GM08714 (cell line): ENCODE results near the gene DLGAP4.
"Not testable (repeated sequence)": the region's sequence is repeated elsewhere in the genome, so short reads cannot be mapped to it uniquely, and the experiment has no call there.

ENCODE experiments used
- H3K4me3 ChIP-seq: fragments of 200-500 bp; sonication (Bioruptor generic); 2 replicates; pipeline ENCODE4 v1.5.1; 2014; ENCODE audit warnings: mild to moderate bottlenecking, low read length, inconsistent platforms
- ZNF274 ChIP-seq: IDR thresholded peaks from 2 replicates; pipeline ENCODE4 v1.6.1; 2012; ENCODE audit warnings: mild to moderate bottlenecking, low read depth, low read length

Gene DLGAP4

DNA sequence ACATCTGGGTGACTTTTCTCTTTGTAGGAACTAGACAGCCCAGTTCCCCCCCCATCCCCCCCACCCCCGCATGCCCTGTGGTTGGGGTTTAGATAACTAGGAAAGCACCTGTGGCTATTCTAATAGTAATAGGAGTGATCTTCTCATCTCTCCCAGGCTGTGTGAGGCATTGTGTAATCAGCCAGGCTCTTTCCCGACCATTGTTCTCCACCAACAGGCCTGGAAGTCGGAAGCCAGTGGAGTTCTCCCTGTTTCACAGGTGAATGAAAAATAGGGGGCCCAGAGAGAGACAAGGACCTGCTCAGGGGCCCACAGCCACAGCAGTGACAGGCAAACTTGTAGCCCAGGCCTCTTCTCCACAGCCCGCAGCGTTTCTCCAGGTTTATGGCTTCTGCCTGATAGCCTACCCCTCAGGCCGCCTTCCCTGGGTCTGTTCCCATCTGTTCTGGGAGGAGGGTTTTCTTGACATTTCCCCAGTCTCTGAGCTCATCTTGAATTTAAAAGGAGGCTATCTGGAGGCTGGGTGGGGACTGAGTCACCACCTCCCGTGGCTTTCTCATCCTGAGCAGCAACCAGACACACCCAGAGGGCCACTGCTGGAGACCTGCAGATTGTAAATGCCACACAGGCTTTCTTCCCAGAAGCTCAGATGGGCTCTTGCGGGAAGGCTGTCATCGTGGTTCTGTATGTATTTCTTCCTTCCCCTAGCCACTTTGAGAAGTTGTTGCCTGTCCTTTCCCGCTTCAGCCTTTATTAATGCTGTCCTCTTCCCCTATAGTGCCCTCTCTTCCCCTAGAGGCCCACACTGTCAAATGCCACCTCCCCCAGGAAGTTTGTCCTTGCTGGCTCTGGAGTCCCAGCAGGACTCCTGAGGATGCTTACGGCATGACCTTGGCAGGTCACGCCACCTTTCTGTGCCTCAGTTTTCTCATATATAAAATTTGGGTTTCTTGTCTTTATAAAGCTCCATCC, 159.3 kb downstream of the DLGAP4 start:
- no peak for TF ChIP-seq ZNF274
- H3K4me3 ChIP-seq = no peak overlapping the region; the same call in 1 of the 2 replicates

DNA sequence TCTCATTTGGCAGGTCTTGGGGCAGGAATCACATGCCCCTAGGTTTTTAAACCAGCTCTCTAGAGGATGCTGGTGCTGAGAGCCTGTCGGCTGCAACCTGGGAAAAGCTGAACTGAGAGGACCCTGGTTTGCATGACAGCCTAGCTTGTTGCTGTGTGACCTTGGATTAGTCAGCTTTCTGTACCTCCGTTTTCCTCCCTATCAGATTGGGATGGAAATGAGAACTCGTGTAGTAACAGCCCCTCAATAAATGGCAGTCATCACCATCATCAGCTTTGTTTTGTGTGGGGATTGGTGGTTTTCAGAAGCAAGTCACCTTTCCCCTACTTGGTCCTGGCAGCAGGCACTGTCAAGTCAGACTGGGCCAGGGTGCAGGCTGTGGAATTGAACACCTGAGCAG, 159.9 kb downstream of the DLGAP4 start:
- H3K4me3 ChIP-seq = no peak overlapping the region
- no peak for TF ChIP-seq ZNF274

DNA sequence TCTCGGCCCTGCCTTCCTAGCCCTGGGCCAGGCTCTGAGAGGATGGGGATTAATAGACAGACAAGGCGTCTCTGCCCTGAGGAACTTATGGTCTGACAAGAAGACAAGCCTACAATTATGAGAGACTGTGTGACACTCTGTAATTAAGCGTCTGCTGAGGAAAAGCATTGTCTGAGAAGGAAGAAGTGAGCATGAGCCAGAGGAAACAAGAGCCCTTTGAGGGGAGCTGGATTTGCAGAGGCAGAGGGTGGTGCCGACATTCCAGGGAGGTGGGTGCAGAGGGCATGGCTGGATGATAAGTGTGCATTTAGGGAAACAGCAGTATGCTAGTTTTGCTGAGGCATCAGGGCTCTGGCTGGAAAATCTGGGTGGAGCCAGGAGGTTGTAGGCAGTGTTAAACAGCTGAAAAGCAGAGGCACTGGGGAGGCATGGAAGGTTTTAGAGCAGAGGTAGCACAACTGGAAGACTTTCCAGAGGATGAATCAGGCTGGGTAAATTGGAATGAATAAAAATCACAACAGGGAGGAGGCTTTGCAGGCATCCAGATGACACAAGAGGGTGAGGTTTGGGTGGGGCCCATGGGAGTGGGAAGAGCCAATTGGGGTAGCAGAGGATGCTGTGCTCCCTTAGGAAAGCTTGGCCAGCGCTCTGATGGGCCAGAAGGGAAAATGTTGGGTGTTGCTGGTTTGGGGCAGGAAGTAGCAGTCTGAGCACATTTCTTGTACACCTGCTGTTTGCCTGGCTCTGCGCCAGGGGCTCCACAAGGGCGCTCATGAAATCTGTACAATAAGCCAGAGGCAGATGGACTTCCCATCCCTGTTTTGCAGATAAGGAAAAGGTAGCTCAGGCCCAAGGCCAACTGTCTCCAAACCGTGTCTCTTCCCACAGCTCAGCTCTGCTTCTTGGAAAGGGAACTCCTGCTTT, 161.2 kb downstream of the DLGAP4 start:
- H3K4me3 ChIP-seq = no peak overlapping the region
- no peak for TF ChIP-seq ZNF274

DNA sequence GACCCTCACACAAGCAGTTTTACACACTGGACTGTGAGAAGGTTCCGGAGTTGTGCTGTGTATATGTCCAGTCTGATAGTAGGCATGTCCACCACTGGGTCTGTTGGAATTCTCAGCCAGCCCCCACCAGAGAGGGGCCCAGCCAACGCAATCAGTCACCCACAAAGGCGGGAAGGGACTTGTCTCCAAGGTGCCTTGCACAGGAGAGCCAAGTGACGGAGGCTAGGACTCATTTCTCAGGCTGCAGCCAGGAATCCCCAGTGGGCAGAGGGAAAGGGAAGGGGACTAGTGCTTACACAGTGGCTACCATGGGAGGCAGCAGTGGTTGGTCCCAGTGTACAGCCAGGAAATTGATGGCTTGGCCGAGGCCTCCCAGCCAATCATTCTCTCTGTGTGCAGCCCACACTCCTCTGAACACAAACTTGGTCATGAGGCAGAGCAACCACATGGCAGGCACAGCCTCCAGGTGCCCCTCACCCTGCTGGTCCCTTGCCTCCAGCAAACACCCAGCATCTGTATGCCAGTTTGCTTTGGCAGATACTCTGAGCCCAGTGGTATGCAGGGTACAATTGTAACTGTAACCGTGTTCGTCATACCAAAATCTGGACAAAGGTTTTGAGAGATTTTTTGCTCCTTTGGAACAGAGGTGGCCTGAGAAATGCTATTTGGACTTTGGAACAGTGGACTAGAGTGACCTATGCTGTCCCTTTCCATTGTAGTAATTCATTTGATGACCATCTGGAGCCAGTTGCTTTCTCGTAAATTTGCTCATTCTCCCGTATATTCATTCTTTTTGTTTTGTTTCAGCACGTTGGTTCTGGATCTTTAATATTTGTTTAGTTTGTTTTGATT, 162.2 kb downstream of the DLGAP4 start:
- no peak for TF ChIP-seq ZNF274
- no peak overlapping the region for H3K4me3 ChIP-seq

DNA sequence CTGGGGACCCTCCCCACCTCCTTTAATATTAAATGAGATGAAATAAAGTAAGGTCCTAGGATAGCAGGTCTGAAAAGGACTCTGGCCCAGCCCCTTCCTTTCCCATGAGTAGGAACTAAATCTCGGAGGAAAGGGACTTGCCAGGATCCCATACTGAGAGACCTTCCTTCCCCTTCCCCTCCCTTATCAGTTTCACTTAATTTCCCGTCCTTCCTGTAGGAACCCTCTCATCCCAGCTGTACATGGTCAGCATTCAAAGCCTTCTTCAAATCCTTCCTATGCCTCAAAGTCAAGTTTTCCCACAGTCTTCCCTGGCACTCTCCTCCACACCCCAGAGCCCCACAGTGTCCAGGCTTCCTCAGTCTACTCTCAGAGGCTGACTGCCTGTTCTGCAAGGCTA, 163.8 kb downstream of the DLGAP4 start:
- TF ChIP-seq ZNF274 = no peak
- no peak overlapping the region for H3K4me3 ChIP-seq

DNA sequence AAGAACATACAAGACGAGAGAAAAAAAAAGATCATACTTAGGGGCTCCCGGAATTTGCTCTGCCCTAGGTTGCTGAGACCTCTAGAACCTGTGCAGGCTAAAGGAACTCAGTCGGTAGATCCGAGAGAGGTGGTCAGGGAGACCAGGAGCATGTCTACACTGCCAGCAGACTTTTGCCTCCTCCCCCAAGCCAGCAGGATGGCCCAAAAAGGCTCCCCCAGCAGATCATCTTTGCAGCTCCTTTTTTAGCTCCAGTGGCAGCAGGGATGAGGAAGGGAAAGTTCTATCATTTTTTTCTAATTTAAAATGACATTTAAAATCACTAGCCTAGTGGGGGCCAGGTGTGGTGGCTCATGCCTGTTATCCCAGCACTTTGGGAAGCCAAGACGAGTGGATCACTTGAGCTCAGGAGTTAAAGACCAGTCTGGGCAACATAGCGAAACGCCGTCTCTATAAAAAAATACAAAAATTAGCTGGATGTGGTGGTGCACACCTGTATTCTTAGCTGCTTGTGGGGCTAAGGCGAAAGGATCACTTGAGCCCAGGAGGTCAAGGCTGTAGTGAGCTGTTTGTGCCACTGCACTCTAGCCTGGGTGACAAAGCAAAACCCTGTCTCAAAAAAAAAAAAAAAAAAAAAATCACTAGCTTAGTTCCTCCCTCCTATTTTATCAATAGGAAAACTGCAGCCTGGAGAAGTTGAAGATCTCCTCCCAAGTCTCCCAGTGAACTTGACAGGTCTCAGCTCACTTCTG, 165.9 kb downstream of the DLGAP4 start:
- TF ChIP-seq ZNF274 = no peak
- H3K4me3 ChIP-seq = peak overlapping the region; percentile 25; the same call in 1 of the 2 replicates

DNA sequence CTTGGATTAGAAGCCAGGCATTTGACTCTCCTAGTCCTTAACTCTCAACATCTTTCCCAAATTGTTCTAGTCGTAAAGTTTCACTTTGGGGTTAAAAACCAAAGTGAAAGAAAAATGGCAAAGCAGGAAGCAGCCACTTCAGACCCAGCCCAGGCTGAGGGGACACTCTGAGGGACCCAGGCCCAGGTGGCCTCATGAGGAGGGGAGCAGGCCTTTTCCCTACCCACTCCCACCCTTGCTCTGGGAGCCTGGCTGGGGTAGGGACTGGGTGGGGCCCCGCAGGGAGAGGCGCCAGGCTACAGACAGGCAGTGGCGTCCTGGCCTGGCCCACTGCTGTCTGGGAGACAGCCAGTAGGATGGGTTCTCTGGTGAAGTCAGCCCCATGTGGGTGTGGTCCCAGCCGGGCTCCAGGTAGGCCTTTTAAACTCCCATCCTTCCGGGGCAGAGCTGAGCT, 166.5 kb downstream of the DLGAP4 start:
- TF ChIP-seq ZNF274 = no peak

DNA sequence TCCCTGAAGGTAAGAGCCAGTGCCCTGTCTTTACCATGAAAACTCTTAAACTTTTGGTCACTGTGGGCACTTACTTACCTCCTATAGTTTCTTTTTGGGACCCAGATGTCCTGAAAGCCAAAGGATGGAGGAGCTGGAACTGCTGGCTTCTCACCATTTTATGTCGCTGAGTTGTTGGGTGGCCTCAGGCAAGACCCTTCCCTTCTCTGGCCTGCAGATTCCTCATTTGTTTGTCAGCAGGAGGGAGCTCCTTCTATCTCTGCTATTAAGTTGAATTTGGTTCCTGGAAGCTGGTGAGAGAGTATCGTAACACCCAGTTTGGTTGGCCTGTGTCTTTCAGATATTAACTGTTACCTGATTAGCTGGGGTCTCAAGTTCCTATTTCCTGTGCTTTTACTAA, 167.0 kb downstream of the DLGAP4 start:
- TF ChIP-seq ZNF274 = no peak
- no peak overlapping the region; the same call in 1 of the 2 replicates for H3K4me3 ChIP-seq

More for the DNA sequence above, 166.5 kb downstream of the DLGAP4 start:
- peak overlapping the region; percentile 25; the same call in 1 of the 2 replicates for H3K4me3 ChIP-seq

DNA sequence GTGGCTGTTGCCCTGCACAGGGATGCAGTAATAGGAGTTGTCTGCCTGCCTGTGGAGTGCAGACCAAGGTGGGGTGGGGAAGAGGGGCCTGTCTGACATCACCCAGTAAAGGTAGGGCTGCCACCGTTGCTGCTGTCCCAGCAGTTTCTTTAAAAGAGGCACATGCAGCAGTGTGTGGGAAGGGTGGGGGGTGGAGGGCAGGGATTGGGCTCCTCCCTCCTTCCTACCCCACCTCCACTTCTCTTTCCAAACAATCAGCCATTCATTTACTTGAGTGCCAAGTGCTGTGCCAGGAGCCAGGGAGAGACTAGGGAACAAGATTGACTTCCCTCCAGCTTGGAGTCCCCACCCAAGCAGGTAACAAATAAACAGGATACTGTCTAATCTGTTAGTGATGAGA, 168.4 kb downstream of the DLGAP4 start:
- H3K4me3 ChIP-seq = no peak overlapping the region
- TF ChIP-seq ZNF274 = no peak

DNA sequence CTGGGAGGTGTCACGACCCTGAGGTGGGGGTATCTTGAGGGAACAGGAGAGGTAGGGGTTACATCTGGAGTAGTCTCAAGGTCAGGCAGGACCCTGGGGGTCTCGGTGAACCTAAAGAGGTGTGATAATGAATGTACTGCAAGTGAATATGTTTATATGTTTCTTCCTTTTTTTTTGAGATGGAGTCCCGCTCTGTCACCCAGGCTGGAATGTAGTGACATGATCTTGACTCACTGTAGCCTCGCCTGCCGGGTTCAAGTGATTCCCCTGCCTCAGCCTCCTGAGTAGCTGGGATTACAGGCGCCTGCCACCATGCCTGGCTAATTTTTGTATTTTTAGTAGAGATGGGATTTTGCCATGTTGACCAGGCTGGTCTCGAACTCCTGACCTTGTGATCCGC, 168.9 kb downstream of the DLGAP4 start:
- not testable (repeated sequence) for H3K4me3 ChIP-seq

DNA sequence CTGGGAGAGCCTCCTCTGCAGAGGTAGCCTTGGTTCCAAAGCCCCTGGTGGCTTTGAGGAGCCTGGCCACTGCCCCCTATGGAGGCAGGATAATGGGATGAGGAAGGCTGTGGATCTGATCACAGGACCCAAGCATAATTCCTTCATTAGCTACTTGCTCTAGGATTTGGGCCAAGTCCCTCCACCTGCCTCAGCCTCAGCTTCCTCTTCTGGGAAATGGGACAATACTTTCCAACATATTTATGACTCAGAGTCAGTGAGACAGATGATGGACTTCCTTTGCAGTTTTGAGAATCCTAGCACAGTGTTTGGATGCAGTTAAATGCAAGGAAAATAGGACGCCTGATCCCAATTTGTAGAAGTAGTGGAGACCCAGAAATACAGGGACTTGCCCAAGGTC, 171.3 kb downstream of the DLGAP4 start:
- TF ChIP-seq ZNF274 = no peak

DNA sequence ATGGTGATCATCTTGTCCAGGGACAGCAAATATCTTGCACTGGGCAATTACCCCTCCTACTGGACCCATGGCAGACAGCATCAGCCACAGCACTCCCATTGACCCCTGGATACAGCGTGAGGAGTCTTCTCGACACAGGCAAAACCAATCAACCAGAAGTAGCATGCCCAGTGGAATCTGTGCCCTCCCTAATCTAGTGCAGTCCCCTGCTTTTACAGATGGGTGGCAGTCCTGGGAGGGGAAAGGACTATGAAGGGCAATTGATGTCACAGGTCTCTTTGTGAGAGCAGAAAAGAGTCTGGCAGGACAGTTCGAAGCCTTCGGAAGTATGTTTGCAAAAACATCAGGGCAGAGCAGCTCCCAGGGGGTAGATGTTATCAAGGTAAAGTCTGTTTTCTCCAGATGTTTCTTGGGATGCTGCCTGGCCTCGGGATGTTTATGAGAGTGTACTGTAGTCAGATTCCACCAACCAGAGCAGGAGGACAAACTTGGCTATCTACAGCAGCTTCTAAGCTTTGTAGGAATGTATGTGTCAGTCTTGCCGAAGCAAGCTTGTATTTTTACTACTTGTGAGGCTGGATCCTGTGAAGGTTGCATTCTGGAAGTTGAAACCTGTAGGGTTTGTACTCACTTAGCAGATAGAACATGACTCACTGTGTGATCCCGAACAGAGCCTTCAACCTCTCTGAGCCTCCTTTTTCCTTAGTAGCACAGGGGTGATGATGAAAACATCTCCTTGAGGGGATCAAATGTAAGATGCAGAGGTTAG, 172.2 kb downstream of the DLGAP4 start:
- no peak for TF ChIP-seq ZNF274
- no peak overlapping the region for H3K4me3 ChIP-seq

More for the DNA sequence above, 171.3 kb downstream of the DLGAP4 start:
- no peak overlapping the region for H3K4me3 ChIP-seq
